DOHH2 (cell line): ENCODE measurements around the gene DOCK8.

Experiments
- EZH2phosphoT487 ChIP-seq: fragments of 200-600 bp; sonication (generic); IDR thresholded peaks from 2 replicates; pipeline ENCODE4 v1.6.1; 2017; ENCODE audit warnings: borderline replicate concordance, mild to moderate bottlenecking, antibody characterized with exemption, low read length, moderate library complexity, mixed read lengths
- TF ChIP-seq, protein P1 (sequence below): fragments of 200-600 bp; sonication (generic); IDR thresholded peaks from one replicate; pipeline ENCODE4 v1.5.1; 2014; ENCODE audit warnings: antibody characterized with exemption, mild to moderate bottlenecking, low read depth, low read length; ENCODE audit not compliant: poor library complexity, severe bottlenecking

DNA sequence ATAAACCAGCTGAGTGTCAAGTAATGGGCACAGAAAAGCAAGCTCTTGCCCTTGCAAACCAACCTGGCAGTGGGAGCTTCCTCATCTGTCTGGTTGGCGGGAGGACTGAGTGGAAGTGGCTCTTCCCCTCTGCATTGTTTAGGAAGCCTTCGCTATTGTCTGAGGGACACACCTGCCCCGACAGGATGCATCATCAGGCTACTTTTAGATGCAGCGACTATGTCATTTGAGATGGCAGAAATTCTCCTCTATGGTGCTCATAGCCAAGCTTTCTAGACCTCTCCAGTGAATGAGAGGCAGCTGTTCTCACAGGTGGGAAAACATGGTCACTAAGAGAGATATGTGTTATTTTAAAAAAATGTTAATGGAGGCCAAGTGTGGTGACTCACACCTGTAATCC lies 104.0 kb downstream of the DOCK8 start:
- TF ChIP-seq, protein P1, sequence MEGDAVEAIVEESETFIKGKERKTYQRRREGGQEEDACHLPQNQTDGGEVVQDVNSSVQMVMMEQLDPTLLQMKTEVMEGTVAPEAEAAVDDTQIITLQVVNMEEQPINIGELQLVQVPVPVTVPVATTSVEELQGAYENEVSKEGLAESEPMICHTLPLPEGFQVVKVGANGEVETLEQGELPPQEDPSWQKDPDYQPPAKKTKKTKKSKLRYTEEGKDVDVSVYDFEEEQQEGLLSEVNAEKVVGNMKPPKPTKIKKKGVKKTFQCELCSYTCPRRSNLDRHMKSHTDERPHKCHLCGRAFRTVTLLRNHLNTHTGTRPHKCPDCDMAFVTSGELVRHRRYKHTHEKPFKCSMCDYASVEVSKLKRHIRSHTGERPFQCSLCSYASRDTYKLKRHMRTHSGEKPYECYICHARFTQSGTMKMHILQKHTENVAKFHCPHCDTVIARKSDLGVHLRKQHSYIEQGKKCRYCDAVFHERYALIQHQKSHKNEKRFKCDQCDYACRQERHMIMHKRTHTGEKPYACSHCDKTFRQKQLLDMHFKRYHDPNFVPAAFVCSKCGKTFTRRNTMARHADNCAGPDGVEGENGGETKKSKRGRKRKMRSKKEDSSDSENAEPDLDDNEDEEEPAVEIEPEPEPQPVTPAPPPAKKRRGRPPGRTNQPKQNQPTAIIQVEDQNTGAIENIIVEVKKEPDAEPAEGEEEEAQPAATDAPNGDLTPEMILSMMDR, result no peak
- no peak for TF ChIP-seq EZH2phosphoT487
